ENCODE results near the gene ERICH6.

The ERICH6 gene

GRCh38 chr3:150736316-150736719, 32.6 kb upstream of the ERICH6 start:
- peak overlapping the region; percentile 71 for H3K27ac ChIP-seq (ENCODE audit: low read depth, low read length)
- no peaks in the 10 kb centered on the region for H3K9me3 ChIP-seq (ENCODE audit: control insufficient read depth, insufficient read depth, low read length)
- no peak overlapping the region for H3K9ac ChIP-seq (ENCODE audit: low read depth, low read length)
- H3K36me3 ChIP-seq (ENCODE audit: control insufficient read depth, insufficient read depth, low read length) = no peaks in the 10 kb centered on the region
- no peak overlapping the region for H3K4me3 ChIP-seq (ENCODE audit: low read depth, low read length)
- H3K4me1 ChIP-seq (ENCODE audit: control insufficient read depth, insufficient read depth, low read length) = peaks cover 13% of the 10 kb centered on the region
- H3K27me3 ChIP-seq (ENCODE audit: control insufficient read depth, insufficient read depth, low read length) = no peaks in the 10 kb centered on the region

- Histone ChIP-seq H3K4me3 (ENCODE audit: low read depth, low read length) (no peak overlapping the region), H3K27ac (ENCODE audit: low read depth, low read length) (no peak overlapping the region), H3K36me3 (ENCODE audit: control insufficient read depth, insufficient read depth, low read length) (no peaks in the 10 kb centered on the region), H3K9me3 (ENCODE audit: control insufficient read depth, insufficient read depth, low read length) (no peaks in the 10 kb centered on the region), H3K4me1 (ENCODE audit: control insufficient read depth, insufficient read depth, low read length) (peaks cover 13% of the 10 kb centered on the region), H3K27me3 (ENCODE audit: control insufficient read depth, insufficient read depth, low read length) (no peaks in the 10 kb centered on the region), H3K9ac (ENCODE audit: low read depth, low read length) (no peak overlapping the region)
Observed at GRCh38 chr3:150734795-150735119, 31.0 kb upstream of the ERICH6 start.

GRCh38 chr3:150733936-150734794, 30.4 kb upstream of the ERICH6 start:
- Histone ChIP-seq H3K9me3 (ENCODE audit: control insufficient read depth, insufficient read depth, low read length) (no peaks in the 10 kb centered on the region), H3K36me3 (ENCODE audit: control insufficient read depth, insufficient read depth, low read length) (no peaks in the 10 kb centered on the region), H3K4me1 (ENCODE audit: control insufficient read depth, insufficient read depth, low read length) (peaks cover 13% of the 10 kb centered on the region), H3K4me3 (ENCODE audit: low read depth, low read length) (no peak overlapping the region), H3K9ac (ENCODE audit: low read depth, low read length) (no peak overlapping the region), H3K27me3 (ENCODE audit: control insufficient read depth, insufficient read depth, low read length) (no peaks in the 10 kb centered on the region), H3K27ac (ENCODE audit: low read depth, low read length) (no peak overlapping the region)

GRCh38 chr3:150733373-150733935, 29.7 kb upstream of the ERICH6 start:
- H3K9ac ChIP-seq (ENCODE audit: low read depth, low read length) = no peak overlapping the region

GRCh38 chr3:150729682-150730360, 26.1 kb upstream of the ERICH6 start:
- Histone ChIP-seq H3K36me3 (ENCODE audit: control insufficient read depth, insufficient read depth, low read length) (no peaks in the 10 kb centered on the region), H3K27me3 (ENCODE audit: control insufficient read depth, insufficient read depth, low read length) (no peaks in the 10 kb centered on the region), H3K9me3 (ENCODE audit: control insufficient read depth, insufficient read depth, low read length) (no peaks in the 10 kb centered on the region), H3K4me1 (ENCODE audit: control insufficient read depth, insufficient read depth, low read length) (no peaks in the 10 kb centered on the region; the same call in 1 of the 2 replicates), H3K4me3 (ENCODE audit: low read depth, low read length) (no peak overlapping the region), H3K27ac (ENCODE audit: low read depth, low read length) (no peak overlapping the region), H3K9ac (ENCODE audit: low read depth, low read length) (no peak overlapping the region)

More at GRCh38 chr3:150733373-150733935, 29.7 kb upstream of the ERICH6 start:
- no peak overlapping the region for H3K27ac ChIP-seq (ENCODE audit: low read depth, low read length)
- H3K4me3 ChIP-seq (ENCODE audit: low read depth, low read length) = no peak overlapping the region
- H3K4me1 ChIP-seq (ENCODE audit: control insufficient read depth, insufficient read depth, low read length) = peaks cover 13% of the 10 kb centered on the region
- H3K27me3 ChIP-seq (ENCODE audit: control insufficient read depth, insufficient read depth, low read length) = no peaks in the 10 kb centered on the region
- no peaks in the 10 kb centered on the region for H3K36me3 ChIP-seq (ENCODE audit: control insufficient read depth, insufficient read depth, low read length)
- no peaks in the 10 kb centered on the region for H3K9me3 ChIP-seq (ENCODE audit: control insufficient read depth, insufficient read depth, low read length)

GRCh38 chr3:150727653-150728502, 24.2 kb upstream of the ERICH6 start:
- Histone ChIP-seq H3K4me3 (ENCODE audit: low read depth, low read length) (no peak overlapping the region), H3K27ac (ENCODE audit: low read depth, low read length) (no peak overlapping the region), H3K9ac (ENCODE audit: low read depth, low read length) (no peak overlapping the region), H3K4me1 (ENCODE audit: control insufficient read depth, insufficient read depth, low read length) (no peaks in the 10 kb centered on the region), H3K27me3 (ENCODE audit: control insufficient read depth, insufficient read depth, low read length) (no peaks in the 10 kb centered on the region), H3K36me3 (ENCODE audit: control insufficient read depth, insufficient read depth, low read length) (no peaks in the 10 kb centered on the region), H3K9me3 (ENCODE audit: control insufficient read depth, insufficient read depth, low read length) (no peaks in the 10 kb centered on the region)

- Histone ChIP-seq H3K9me3 (ENCODE audit: control insufficient read depth, insufficient read depth, low read length) (no peaks in the 10 kb centered on the region), H3K27me3 (ENCODE audit: control insufficient read depth, insufficient read depth, low read length) (no peaks in the 10 kb centered on the region), H3K27ac (ENCODE audit: low read depth, low read length) (no peak overlapping the region), H3K36me3 (ENCODE audit: control insufficient read depth, insufficient read depth, low read length) (no peaks in the 10 kb centered on the region), H3K4me3 (ENCODE audit: low read depth, low read length) (no peak overlapping the region), H3K4me1 (ENCODE audit: control insufficient read depth, insufficient read depth, low read length) (no peaks in the 10 kb centered on the region; the same call in 1 of the 2 replicates), H3K9ac (ENCODE audit: low read depth, low read length) (no peak overlapping the region)
Observed at GRCh38 chr3:150725548-150725947, 21.8 kb upstream of the ERICH6 start.

GRCh38 chr3:150723946-150724345, 20.2 kb upstream of the ERICH6 start:
- no peak overlapping the region for H3K4me3 ChIP-seq (ENCODE audit: low read depth, low read length)
- H3K27ac ChIP-seq (ENCODE audit: low read depth, low read length) = no peak overlapping the region
- H3K9ac ChIP-seq (ENCODE audit: low read depth, low read length) = no peak overlapping the region
- H3K27me3 ChIP-seq (ENCODE audit: control insufficient read depth, insufficient read depth, low read length) = no peaks in the 10 kb centered on the region
- no peaks in the 10 kb centered on the region; the same call in 1 of the 2 replicates for H3K4me1 ChIP-seq (ENCODE audit: control insufficient read depth, insufficient read depth, low read length)
- H3K9me3 ChIP-seq (ENCODE audit: control insufficient read depth, insufficient read depth, low read length) = no peaks in the 10 kb centered on the region
- no peaks in the 10 kb centered on the region for H3K36me3 ChIP-seq (ENCODE audit: control insufficient read depth, insufficient read depth, low read length)

- no peak overlapping the region for H3K9ac ChIP-seq (ENCODE audit: low read depth, low read length)
- no peaks in the 10 kb centered on the region for H3K36me3 ChIP-seq (ENCODE audit: control insufficient read depth, insufficient read depth, low read length)
- no peaks in the 10 kb centered on the region for H3K27me3 ChIP-seq (ENCODE audit: control insufficient read depth, insufficient read depth, low read length)
- no peaks in the 10 kb centered on the region; the same call in 1 of the 2 replicates for H3K4me1 ChIP-seq (ENCODE audit: control insufficient read depth, insufficient read depth, low read length)
- H3K4me3 ChIP-seq (ENCODE audit: low read depth, low read length) = no peak overlapping the region
- H3K9me3 ChIP-seq (ENCODE audit: control insufficient read depth, insufficient read depth, low read length) = no peaks in the 10 kb centered on the region
- no peak overlapping the region for H3K27ac ChIP-seq (ENCODE audit: low read depth, low read length)
Observed at GRCh38 chr3:150722267-150722666, 18.5 kb upstream of the ERICH6 start.

- Histone ChIP-seq H3K27ac (ENCODE audit: low read depth, low read length) (no peak overlapping the region), H3K9ac (ENCODE audit: low read depth, low read length) (no peak overlapping the region), H3K27me3 (ENCODE audit: control insufficient read depth, insufficient read depth, low read length) (no peaks in the 10 kb centered on the region), H3K4me1 (ENCODE audit: control insufficient read depth, insufficient read depth, low read length) (no peaks in the 10 kb centered on the region; the same call in 1 of the 2 replicates), H3K9me3 (ENCODE audit: control insufficient read depth, insufficient read depth, low read length) (no peaks in the 10 kb centered on the region), H3K4me3 (ENCODE audit: low read depth, low read length) (no peak overlapping the region), H3K36me3 (ENCODE audit: control insufficient read depth, insufficient read depth, low read length) (no peaks in the 10 kb centered on the region)
Observed at GRCh38 chr3:150721285-150722130, 17.8 kb upstream of the ERICH6 start.

All from HUES48 (cell line).